SW 1271 (cell line): ENCODE data around the gene KATNBL1.

Experiments used
- DNase-seq, 2 experiments: peaks; one replicate each; lab custom pipeline; 2025; lab: John Stamatoyannopoulos, UW

Gene KATNBL1

GRCh38 chr15:34209421-34210282, at the start of gene KATNBL1:
TSS of gene KATNBL1 (minus strand) at chr15:34210096. CDS start at chr15:34163676, 46,420 bp downstream.
- DNase-seq = peak; percentile 46 to 77

GRCh38 chr15:34259566-34259965, 49.7 kb upstream of the KATNBL1 start:
- DNase-seq = no peak

GRCh38 chr15:34258151-34258550, 48.3 kb upstream of the KATNBL1 start:
- DNase-seq = no peak

- DNase-seq = no peak
Measured at GRCh38 chr15:34252545-34252944, 42.6 kb upstream of the KATNBL1 start.

- DNase-seq = no peak
Measured at GRCh38 chr15:34248190-34248589, 38.3 kb upstream of the KATNBL1 start.

- no peak for DNase-seq
Measured at GRCh38 chr15:34246276-34246976, 36.5 kb upstream of the KATNBL1 start.

- no peak for DNase-seq
Measured at GRCh38 chr15:34243226-34243625, 33.3 kb upstream of the KATNBL1 start.

GRCh38 chr15:34242331-34242710, 32.4 kb upstream of the KATNBL1 start:
- no peak for DNase-seq

GRCh38 chr15:34241376-34242330, 31.8 kb upstream of the KATNBL1 start:
- peak in 1 of 2 experiments; percentile 26 for DNase-seq

GRCh38 chr15:34240537-34240936, 30.6 kb upstream of the KATNBL1 start:
- no peak for DNase-seq

GRCh38 chr15:34239151-34239808, 29.4 kb upstream of the KATNBL1 start:
- peak; percentile 33 to 76 for DNase-seq

- DNase-seq = no peak
Measured at GRCh38 chr15:34233614-34234013, 23.7 kb upstream of the KATNBL1 start.

- DNase-seq = no peak
Measured at GRCh38 chr15:34223904-34224596, 14.2 kb upstream of the KATNBL1 start.

- no peak for DNase-seq
Measured at GRCh38 chr15:34217587-34218225, 7.8 kb upstream of the KATNBL1 start.

- DNase-seq = no peak
Measured at GRCh38 chr15:34216527-34217270, 6.8 kb upstream of the KATNBL1 start.

GRCh38 chr15:34214135-34214534, 4.2 kb upstream of the KATNBL1 start:
- no peak for DNase-seq

GRCh38 chr15:34213690-34214089, 3.8 kb upstream of the KATNBL1 start:
- DNase-seq = no peak

- no peak for DNase-seq
Measured at GRCh38 chr15:34206011-34206410, 3.9 kb downstream of the KATNBL1 start.

GRCh38 chr15:34203936-34204335, 6.0 kb downstream of the KATNBL1 start:
- no peak for DNase-seq

GRCh38 chr15:34203305-34203704, 6.6 kb downstream of the KATNBL1 start:
- DNase-seq = no peak
